GM21526 (cell line): Measurements from ENCODE around the gene BTBD7.

Experiments
- ATAC-seq: cut with Tn5 transposase; IDR thresholded peaks from one replicate; pipeline ENCODE4 v1.9.1; 2021; ENCODE audit warnings: moderate library complexity; ENCODE audit not compliant: unreplicated experiment, low FRiP score

The BTBD7 gene

GRCh38 chr14:93201155-93201704 is 131.6 kb downstream of the BTBD7 start:
- no peak for ATAC-seq

DNA sequence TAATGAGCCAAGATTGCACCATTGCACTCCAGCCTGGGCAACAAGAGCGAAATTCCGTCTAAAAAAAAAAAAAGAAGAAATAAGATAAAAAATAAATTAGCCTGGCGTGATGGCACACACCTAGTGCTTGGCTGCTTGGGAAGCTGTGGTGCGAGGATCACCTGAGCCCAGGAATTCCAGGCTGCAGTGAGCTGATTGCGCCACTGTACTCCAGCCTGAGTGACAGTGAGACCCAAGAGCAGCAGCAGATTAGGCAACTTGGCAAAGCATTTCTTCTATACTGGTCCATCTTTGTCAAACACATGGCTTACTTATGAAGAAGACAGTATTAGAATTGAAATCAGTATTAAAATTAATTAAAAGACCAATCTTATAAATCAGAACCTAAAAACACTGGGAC is 132.3 kb downstream of the BTBD7 start:
- no peak for ATAC-seq

GRCh38 chr14:93199031-93199430 is 133.8 kb downstream of the BTBD7 start:
- ATAC-seq, result no peak

DNA sequence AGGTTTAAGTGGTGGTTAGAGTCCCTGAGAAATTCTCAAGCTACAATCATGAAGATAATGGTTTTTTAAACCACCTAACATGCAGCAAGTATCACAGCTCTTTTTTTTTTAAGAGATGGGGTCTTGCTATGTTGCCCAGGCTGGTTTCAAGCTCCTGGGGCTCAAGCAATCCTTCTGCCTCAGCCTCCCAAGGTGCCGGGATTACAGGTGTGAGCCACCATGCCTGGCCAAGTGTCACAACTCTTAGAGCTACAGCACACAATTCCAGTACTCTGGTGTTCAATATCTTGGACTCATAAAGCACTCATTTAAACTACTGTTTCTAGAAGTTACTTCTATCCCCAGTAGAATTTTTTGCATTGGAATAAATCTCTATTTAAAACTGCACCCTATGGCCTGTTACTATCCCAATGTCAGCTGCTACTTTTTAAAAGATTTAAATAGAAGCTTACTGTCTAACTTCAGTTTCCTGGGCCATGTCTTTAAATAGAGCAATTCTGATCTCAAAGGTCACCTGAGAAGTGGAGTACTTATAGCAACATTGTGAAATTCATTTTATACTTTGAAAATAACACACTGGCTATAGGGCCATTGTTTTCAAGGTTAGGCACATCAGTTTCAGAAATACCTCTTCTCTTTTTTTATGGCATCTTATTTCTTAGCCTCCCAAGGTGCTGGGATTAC is 137.4 kb downstream of the BTBD7 start:
- ATAC-seq, result no peak
